LoVo (cell line): ENCODE data around the gene IFT25.

Experiments used
- DNase-seq: peaks from one replicate; pipeline ENCODE4 v3.0.0-alpha.2; 2016; ENCODE audit warnings: low spot score

IFT25 gene

GRCh38 chr1:53957194-53957818 is 11.8 kb upstream of the IFT25 start:
- DNase-seq: peak; percentile 90

- peak; percentile 40 for DNase-seq
Observed at GRCh38 chr1:53956308-53957168, 11.0 kb upstream of the IFT25 start.

DNA sequence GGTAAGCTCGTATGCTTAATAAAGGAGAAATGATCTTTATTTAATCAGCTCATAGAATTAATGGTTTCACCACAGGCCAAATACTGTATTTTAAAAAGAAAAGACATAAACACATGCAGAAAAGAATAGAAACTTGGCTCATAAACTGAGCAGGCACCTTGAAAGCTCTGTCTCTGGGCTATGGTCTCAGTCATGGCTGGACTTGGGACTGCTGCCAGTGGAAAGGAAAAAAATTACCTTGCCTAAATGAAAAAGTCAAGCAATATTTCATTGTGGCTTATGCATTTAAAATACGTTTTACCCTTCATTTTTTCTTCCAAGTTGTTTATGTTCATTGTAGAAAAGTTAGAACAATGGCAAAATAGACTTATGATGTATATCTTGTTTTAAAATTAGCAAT is 8.6 kb upstream of the IFT25 start:
- DNase-seq: no peak

DNA sequence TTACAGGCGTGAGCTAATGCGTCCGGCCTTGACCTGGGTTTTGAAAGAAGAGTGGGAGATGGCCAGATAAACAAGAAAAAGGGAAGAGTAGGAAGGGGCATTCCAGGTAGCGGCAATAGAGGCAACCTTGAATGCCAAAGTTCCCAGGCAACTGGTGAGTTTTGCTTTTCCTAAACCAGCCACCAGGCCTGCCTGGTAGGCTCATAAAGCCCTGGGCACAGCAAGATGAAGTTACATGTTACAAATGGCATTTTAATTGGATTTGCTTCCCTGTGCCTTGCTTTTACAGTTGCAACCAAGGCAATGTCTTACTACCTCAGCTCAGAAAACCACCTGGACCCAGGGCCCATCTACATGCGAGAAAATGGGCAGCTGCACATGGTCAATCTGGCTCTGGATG is 6.2 kb upstream of the IFT25 start:
- no peak for DNase-seq

DNA sequence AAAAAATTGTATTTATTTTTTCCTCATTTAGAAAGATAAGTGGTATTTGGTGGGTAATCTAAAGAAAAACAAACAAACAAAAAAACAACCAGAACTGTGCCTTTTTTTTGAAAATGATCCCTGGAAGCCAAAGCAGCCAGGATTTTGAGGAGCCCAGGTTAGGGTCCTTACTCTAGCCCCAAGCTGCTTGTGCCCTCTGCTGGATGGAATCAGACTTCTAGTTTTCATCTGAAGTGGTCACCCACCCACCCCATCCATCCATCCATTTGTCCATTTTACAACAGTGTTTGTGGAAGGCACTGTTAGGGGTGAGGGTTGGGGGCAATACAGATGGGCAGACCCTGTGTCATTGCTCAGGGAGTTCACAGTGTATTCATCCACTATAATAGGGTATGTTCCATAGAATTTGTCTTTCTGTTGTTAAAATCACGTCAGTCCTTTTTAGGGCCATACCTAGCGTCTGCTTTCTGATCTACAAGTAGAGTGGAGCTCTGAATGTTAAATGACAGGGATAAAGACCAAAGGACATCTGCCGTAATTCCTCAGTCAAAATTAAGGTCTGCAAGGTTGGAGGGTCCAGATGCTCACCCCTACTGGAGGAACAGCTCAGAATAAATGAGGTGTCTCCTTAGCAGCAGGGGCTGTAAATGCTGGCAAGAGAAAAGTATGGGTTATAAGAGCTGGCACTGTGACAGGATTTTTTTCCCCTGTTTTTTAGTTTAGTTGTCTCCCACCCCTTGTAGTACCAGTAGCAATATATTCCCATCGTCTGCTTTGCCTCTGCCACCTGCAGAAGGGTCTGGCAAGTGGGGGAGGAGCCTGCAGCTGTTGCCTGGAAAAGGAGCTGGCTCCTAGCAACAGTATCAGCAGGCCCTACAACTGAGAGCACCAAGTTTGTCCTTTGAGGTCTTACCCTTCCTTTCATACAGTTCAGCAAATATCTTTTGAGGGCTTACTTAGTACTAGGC is 3.8 kb upstream of the IFT25 start:
- DNase-seq: no peak

DNA sequence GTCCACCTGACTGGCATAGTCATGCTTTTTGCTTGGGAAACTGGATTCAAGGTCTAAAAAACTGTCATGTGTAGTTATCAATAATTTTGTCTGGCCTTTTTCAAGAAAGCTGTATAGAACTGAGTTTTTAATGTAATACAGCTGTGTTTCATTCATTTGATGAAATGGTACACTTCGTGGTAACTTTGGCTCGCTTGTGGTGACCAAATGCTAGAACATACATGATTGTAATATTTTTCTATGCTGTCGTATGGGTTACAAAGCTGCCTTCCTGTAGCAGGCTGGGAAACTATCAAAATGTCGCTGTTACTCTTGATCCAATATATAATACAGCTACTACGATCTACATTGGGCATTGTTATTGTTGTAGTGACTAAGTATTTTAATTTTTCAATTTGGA is 2.8 kb upstream of the IFT25 start:
- DNase-seq: no peak

GRCh38 chr1:53947172-53947907 is 1.8 kb upstream of the IFT25 start:
- no peak for DNase-seq

DNA sequence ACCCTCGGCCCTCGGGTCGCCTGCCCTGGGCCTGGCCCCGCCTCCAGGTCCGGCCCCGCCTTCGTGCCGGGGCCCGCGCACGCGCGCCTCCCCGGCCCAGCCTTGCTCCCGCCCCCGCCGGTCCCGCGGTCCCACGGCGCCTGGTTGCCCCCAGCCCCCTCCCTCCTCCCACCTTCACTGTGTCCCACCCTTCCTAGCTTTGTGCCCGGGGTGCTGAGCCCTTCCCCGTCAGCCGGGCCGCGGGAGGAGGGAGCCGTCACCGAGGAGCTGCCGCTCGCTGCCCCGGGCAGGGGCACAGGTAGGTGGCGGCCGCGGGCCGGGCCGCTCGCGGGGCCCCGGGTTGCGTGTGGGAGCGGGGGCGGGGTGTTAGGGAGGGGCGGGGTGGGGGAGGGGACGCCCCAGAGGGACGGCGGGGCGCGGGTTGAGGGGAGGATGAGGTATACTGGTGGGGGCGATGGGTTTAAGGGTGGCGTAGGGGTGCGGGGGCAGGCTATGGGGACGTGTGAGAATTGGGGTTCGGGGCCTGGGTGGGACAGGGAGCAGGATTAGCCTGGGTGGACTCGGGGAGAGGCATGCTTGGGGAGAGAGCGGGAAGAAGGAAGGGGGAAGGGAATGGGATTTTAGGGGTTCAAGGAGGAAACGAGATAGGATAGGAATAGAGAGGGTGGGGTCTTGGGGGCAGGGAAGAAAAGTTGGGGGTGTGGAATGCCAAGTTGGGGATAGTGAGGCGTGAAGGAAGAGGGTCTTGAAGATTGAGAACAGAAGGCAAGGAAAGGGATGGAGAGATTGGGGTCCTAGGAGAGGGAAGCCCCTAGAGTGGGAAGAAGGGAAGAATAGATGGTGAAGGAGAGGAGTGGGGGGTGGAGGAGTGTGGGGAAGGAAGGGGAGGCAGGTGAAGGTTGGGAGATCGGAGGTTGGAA is 1.0 kb upstream of the IFT25 start, which contains the start of gene LRRC42:
Gene LRRC42, plus strand, starts transcription at position 99 of the 920 bp plus-strand sequence. CDS start 5,650 bp downstream, outside the sequence.
- DNase-seq: no peak

DNA sequence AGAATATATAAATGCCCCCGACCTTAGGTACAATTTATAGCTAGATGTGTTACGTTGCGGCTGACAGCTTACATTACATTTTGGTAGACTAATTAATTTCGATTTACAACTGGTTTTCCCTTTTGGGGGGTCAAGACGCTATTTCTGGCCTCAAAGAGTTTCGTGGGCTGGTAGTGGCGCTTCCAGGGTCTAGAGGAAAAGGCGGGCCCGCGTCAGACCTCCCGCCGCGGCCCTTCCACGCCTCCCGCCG is 391 bp downstream of the IFT25 start:
- DNase-seq: no peak

DNA sequence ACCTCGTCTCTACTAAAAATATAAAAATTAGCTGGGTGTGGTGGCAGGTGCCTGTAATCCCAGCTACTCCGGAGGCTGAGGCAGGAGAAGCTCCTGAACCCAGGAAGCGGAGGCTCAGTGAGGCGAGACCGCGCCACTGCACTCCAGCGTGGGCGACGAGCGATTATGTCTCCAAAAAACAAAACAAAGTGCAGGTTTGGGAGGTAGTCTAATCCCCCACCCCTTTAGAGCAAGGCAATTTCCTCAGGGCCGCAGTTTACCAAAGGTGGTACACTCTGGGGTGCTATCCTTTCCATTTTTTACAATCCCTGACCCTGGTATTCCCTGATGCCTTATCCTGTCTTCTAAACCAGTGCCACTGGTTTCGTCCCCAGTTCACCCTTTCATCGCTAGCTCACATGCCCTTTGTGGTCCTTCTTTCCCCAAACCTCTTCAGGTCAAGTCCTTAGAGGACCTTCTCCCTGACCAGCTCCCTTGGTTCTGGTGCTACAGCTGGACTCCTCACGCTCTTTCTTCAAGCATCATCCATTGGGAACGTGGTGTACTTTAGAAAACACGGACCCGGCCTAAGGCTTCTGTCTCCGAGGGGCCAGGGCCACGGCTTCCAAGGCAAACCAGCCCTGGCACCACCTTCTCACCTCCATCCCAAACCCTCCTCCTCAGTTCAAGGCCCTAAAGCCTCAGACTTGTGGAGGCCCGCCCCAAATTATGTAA is 873 bp downstream of the IFT25 start:
- DNase-seq: no peak

GRCh38 chr1:53943490-53944043 is 1.9 kb downstream of the IFT25 start:
- no peak for DNase-seq

- DNase-seq: no peak
Observed at GRCh38 chr1:53943090-53943489, 2.4 kb downstream of the IFT25 start.

DNA sequence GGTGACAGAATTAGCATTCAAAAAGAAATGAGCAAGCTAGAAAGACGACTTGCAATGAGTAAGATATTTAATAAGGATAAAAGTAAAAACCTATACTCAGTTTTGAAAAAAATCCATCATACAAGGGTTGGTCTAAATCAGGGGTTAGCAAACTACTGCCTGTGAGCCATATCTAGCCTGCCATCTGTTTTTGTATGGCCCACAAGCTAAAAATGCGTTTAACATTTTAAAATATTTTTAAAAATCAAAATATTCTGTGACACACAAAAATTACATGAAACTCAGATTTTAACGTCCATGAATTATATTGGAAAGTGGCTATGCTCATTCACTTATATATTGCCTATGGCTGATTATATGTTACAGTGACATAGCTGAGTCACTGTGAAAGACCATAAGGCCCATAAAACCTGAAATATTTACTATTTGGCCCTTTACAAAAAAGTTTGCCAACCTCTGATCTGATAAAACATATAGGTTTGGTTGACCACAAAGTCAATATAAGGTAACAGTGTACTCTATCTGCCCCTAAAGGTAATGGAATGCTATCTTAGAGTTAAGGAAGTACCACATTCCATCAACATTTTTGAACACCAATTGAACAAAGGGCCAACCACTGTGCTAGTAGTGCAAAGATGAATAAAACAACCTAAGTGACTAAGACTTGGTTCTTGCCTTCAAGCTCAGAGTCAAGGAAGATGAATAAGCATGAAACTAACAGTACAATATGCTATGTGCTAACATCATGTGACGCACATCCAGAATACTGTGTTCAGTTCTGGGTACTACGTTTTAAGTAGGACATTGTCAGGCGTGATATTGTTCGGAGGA is 3.2 kb downstream of the IFT25 start:
- peak; percentile 50 for DNase-seq

DNA sequence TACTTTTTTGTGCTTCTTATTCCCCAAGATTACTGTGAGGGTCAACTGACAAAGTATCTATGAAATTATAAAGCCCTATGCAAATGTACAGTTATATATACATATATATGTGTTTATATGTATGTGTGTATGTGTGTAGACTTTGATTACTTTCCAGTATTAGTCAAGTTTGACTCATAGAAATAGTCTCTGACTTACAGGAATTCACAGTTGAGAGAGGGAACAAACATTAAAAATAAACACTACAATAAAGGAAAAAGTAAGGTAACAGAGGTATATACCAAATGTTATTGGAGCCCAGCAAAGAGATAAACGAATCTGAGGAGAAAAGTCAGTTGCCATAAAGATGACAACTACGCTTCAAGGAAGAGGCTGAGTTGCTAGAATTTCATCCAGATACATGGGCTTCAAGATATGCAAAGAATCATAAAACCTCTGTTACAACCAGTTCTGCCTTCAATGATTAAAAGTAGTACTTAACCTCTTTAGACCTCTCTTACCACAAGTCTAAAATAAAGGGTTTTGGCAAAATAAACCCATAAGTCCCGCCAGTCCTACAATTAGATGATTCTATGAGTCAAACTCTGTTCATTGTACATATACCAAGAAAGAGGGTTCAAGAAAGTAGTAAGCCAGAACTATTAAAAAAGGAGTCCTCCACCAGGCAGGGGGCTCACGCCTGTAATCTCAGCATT is 7.2 kb downstream of the IFT25 start:
- DNase-seq: no peak

- no peak for DNase-seq
Observed at GRCh38 chr1:53936430-53936829, 9.1 kb downstream of the IFT25 start.

DNA sequence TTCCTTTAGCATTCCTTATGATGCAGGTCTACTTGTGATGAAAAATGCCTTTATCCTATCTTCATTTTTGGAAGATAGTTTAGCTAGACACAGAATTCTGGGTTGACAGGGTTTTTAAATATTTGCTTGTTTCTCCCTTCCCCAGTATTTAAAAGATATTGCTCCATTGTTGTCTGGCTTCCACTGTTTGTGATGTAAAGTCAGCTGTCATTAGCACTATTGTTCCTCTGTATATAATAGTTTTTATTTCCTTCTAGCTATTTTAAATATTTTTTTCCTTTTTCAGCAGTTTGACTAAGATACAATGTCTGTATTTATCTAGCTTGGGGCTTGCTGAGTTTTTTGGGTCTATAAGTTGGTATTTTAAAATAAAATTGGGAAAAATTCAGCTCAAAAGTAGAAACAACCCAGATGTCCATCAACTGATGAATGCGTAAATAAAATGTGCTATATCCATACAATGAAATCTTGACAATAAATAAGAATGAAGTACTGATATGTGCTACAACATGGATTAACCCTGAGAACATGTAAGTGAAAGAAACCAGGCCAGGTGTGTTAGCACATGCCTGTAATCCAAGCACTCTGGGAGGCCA is 11.2 kb downstream of the IFT25 start:
- no peak for DNase-seq

DNA sequence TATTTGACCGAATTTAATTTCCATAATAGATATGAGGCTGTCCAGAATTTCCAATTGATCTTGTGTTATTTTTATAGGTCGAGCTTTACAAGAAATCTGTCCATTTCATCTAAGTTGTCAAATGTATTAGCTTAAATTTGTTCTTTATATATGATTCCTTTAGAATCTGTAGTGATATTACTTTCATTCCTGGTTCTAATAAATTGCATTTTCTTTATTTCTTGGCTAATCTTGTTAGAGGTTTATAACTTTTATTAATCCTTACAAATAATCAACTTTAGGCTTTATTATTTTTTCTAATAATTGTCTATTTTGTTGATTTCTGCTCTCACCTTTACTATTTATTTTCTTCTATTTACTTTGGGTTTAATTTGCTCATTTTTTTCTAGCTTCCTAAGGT is 14.0 kb downstream of the IFT25 start:
- no peak for DNase-seq

DNA sequence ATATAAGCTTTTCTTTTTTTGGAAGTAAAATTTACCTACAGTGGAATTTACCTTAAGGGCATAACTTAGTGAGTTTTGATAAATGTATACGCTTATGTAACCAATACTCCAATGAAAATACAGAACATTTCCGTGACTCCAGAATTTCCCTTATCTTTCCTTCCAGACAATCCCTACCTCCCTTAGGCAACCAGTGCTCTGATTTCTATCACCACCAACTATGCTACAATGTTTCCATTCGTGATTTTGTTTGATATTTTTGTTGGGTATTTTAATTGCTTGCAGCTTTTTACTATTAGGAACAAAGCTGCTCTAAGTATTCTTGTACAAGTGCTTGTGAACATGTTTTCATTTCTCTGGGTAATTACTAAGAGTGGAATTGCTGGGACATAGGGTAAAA is 14.6 kb downstream of the IFT25 start:
- DNase-seq: no peak
